Measurements from ENCODE around the gene TNFSF10.

- no peak for TF ChIP-seq CTCF (conservative IDR thresholded peaks at IDR 0.05)
- TF ChIP-seq EZH2 (IDR thresholded peaks at IDR 0.05; ENCODE audit: low read depth) = no peak
These were observed 58.9 kb downstream of the TNFSF10 start for GRCh38 chr3:172464306-172464705.
